Stimulated activated effector memory CD8-positive, alpha-beta T cell treated with anti-CD3 and anti-CD28 coated beads, Interleukin-12 subunit alpha, Interleukin-12 subunit beta, amount 100 ng/mL, for 72 hours (primary cell): ENCODE results near the gene EZH1.
"Not testable (repeated sequence)": the region's sequence is repeated elsewhere in the genome, so short reads cannot be mapped to it uniquely, and the experiment has no call there.

Experiments used
- ATAC-seq: fragments of 150-1000 bp; cut with Tn5 transposase; 2 replicates; pipeline ENCODE4 v1.10.0; 2021
- DNase-seq, 2 donors: peaks; one replicate each; pipeline ENCODE4 v3.0.0; 2021 to 2022; ENCODE audit warnings: low spot score in 2 of 2
- H3K27ac Mint-ChIP-seq: one replicate; pipeline ENCODE4 v1.8.0; 2022; ENCODE audit warnings: mild to moderate bottlenecking, mixed read lengths
- H3K36me3 Mint-ChIP-seq: one replicate; pipeline ENCODE4 v1.8.0; 2022; ENCODE audit warnings: mild to moderate bottlenecking, mixed read lengths
- H3K4me1 Mint-ChIP-seq: one replicate; pipeline ENCODE4 v1.8.0; 2022; ENCODE audit warnings: mixed read lengths
- H3K4me3 Mint-ChIP-seq: one replicate; pipeline ENCODE4 v1.8.0; 2022; ENCODE audit warnings: mild to moderate bottlenecking, mixed read lengths
- H3K9me3 Mint-ChIP-seq: one replicate; pipeline ENCODE4 v1.8.0; 2022; ENCODE audit warnings: mixed read lengths

EZH1 gene

DNA sequence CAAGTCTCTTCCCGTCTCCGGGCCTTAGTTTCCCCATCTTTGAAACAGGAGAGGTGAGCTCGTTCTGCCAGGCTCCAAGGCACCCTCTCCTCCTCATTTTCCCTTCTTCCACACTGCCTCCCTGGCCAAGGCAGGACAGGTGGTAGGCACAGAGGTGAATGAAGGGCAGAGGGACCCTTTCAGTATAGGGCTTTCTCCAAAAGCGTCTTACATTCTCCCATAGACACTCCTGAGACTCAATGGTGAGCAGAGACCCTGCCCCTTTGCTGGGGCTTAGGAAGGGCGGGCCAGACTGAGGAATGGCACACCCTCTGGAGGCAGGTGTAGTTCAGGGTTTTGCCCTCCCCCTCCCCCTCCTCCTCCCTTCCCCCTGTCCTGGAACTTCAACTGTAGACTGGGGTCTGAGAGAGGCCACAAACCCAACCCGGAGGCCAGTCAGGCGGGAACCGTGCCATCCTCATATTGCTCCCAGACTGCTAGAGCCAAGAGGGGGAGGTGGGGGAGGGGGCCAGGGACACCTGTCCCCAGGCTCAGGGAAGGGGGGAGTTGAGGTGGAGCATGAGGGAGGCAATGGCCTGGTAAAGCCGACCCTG is 70.0 kb downstream of the EZH1 start:
- H3K27ac Mint-ChIP-seq, result no peak overlapping the region
- H3K9me3 Mint-ChIP-seq, result no peaks in the 10 kb centered on the region
- ATAC-seq, result no peak
- peaks cover 10% of the 10 kb centered on the region for H3K36me3 Mint-ChIP-seq
- peak overlapping the region; percentile 25 for H3K4me3 Mint-ChIP-seq
- no peak for DNase-seq
- peaks cover 50% of the 10 kb centered on the region for H3K4me1 Mint-ChIP-seq

DNA sequence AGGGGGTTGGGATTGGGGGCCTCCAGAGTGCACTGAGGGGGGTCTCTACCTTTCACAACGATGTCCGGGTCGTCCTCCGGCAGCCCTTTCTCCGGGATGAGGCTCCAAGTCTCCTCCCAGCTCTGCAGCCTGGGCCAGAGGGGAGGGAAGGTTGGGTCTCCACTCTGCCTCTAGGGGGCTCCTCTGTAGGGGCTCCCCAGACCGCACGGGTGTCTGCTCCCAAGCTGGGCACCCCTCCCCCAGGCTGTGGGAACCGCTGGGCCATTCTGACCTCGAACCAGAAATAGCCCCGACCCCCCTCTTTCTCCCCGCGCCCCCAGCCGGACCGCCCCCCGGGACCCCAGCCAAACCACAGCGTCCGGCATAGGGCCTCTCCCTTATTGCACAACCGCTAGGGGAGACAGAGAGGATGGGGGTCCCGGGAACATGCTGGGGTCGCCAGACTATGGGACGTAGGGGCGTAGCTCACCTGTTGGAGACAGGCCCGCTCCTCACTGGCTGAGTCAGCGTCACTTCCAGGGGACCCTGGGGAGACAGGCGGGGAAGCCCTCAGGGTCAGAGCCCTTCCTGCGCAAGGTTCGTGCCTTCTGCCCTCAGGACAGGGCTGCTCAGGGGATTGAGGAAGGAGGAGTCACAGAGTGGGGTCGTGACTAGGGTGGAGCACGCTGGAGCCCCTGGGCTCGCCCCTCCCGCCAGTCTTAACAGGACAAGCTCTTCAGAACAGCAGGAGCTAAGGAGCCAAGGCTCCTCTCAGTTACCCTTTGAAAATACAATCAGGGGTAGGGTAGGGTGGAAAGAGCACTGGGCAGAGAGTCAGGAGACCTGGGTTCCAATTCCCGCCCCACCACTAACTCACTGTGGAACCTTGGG is 70.7 kb downstream of the EZH1 start:
- Mint-ChIP-seq H3K9me3 (no peaks in the 10 kb centered on the region), H3K36me3 (peaks cover 10% of the 10 kb centered on the region), H3K27ac (no peak overlapping the region), H3K4me3 (peak overlapping the region; percentile 25), H3K4me1 (peaks cover 49% of the 10 kb centered on the region)
- ATAC-seq, result no peak
- DNase-seq, result peak in 1 of 2 donors; percentile 64

GRCh38 chr17:42673266-42673884 is 71.5 kb downstream of the EZH1 start:
- peaks cover 7% of the 10 kb centered on the region for H3K36me3 Mint-ChIP-seq
- H3K4me3 Mint-ChIP-seq, result no peak overlapping the region
- H3K9me3 Mint-ChIP-seq, result no peaks in the 10 kb centered on the region
- DNase-seq (no peak), ATAC-seq (no peak)
- no peak overlapping the region for H3K27ac Mint-ChIP-seq
- H3K4me1 Mint-ChIP-seq, result peaks cover 45% of the 10 kb centered on the region

GRCh38 chr17:42672038-42672437 is 72.8 kb downstream of the EZH1 start:
- no peak for ATAC-seq

GRCh38 chr17:42670789-42671657 is 73.8 kb downstream of the EZH1 start:
- DNase-seq (no peak), ATAC-seq (no peak)
- Mint-ChIP-seq H3K27ac (no peak overlapping the region), H3K4me3 (peak overlapping the region; percentile 68), H3K9me3 (no peaks in the 10 kb centered on the region), H3K4me1 (peaks cover 29% of the 10 kb centered on the region), H3K36me3 (peaks cover 11% of the 10 kb centered on the region)

More at GRCh38 chr17:42672038-42672437, 72.8 kb downstream of the EZH1 start:
- Mint-ChIP-seq H3K4me3 (peak overlapping the region; percentile 68), H3K4me1 (peaks cover 33% of the 10 kb centered on the region), H3K36me3 (peaks cover 5% of the 10 kb centered on the region), H3K27ac (no peak overlapping the region), H3K9me3 (no peaks in the 10 kb centered on the region)
- DNase-seq, result no peak

GRCh38 chr17:42669977-42670788 is 74.7 kb downstream of the EZH1 start:
- ATAC-seq (peak; percentile 73), DNase-seq (peak in 1 of 2 donors; percentile 65)
- peaks cover 11% of the 10 kb centered on the region for H3K36me3 Mint-ChIP-seq
- H3K4me1 Mint-ChIP-seq, result peaks cover 29% of the 10 kb centered on the region
- no peak overlapping the region for H3K27ac Mint-ChIP-seq
- H3K9me3 Mint-ChIP-seq, result no peaks in the 10 kb centered on the region
- H3K4me3 Mint-ChIP-seq, result peak overlapping the region; percentile 68

DNA sequence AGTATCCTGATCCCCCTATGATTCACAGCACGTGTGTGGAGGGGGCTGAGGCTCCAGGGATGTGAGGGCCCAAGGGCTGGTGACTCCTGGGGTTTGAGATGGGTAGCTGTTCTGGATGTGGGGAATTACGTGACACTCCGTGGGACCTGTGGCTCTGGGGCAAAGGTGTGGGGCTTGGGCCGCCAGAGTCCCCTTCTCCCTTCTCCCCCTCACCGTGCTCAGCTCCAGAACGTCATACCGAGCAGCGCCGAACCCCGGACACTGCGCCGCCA is 75.2 kb downstream of the EZH1 start:
- peaks cover 25% of the 10 kb centered on the region for H3K4me1 Mint-ChIP-seq
- H3K36me3 Mint-ChIP-seq, result peaks cover 11% of the 10 kb centered on the region
- H3K4me3 Mint-ChIP-seq, result peak overlapping the region; percentile 68
- peak overlapping the region; percentile 5 for H3K27ac Mint-ChIP-seq
- ATAC-seq, result no peak
- no peak for DNase-seq
- H3K9me3 Mint-ChIP-seq, result no peaks in the 10 kb centered on the region

GRCh38 chr17:42667088-42667951 is 77.5 kb downstream of the EZH1 start:
- Mint-ChIP-seq H3K4me3 (no peak overlapping the region), H3K9me3 (no peaks in the 10 kb centered on the region), H3K36me3 (peaks cover 11% of the 10 kb centered on the region), H3K27ac (no peak overlapping the region), H3K4me1 (peaks cover 18% of the 10 kb centered on the region)
- ATAC-seq (no peak), DNase-seq (no peak)

- not testable (repeated sequence) for H3K4me1 Mint-ChIP-seq, H3K4me3 Mint-ChIP-seq, ATAC-seq, DNase-seq, H3K9me3 Mint-ChIP-seq, H3K27ac Mint-ChIP-seq
- H3K36me3 Mint-ChIP-seq, result peaks cover 11% of the 10 kb centered on the region
Observed at GRCh38 chr17:42666126-42666525, 78.7 kb downstream of the EZH1 start.

DNA sequence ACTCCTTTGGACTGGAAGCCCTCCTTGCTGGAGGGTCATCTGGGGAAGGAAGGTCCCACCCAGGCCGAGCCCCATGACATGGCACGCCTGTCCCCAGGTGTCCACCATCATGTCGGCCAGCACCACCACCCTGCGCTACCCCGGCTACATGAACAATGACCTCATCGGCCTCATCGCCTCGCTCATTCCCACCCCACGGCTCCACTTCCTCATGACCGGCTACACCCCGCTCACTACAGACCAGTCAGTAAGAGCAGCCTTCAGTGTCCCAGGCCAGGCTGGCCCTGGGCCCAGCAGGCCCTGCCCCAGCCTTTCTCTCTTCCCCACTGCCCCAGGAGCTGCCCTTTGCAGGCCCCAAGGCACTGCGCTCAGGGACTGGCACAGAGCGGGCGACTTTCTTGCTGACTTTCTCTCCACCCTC is 79.2 kb downstream of the EZH1 start:
- peaks cover 11% of the 10 kb centered on the region for H3K36me3 Mint-ChIP-seq
- no peak overlapping the region for H3K27ac Mint-ChIP-seq
- no peaks in the 10 kb centered on the region for H3K9me3 Mint-ChIP-seq
- no peak overlapping the region for H3K4me3 Mint-ChIP-seq
- DNase-seq (no peak), ATAC-seq (no peak)
- H3K4me1 Mint-ChIP-seq, result peaks cover 10% of the 10 kb centered on the region

GRCh38 chr17:42660692-42661345 is 84.0 kb downstream of the EZH1 start:
- ATAC-seq (no peak), DNase-seq (no peak)
- peaks cover 9% of the 10 kb centered on the region for H3K36me3 Mint-ChIP-seq
- H3K9me3 Mint-ChIP-seq, result no peaks in the 10 kb centered on the region
- H3K4me1 Mint-ChIP-seq, result peaks cover 24% of the 10 kb centered on the region
- H3K4me3 Mint-ChIP-seq, result no peak overlapping the region
- H3K27ac Mint-ChIP-seq, result no peak overlapping the region

GRCh38 chr17:42659932-42660274 is 84.9 kb downstream of the EZH1 start:
- not testable (repeated sequence) for H3K27ac Mint-ChIP-seq, DNase-seq, H3K9me3 Mint-ChIP-seq, ATAC-seq, H3K36me3 Mint-ChIP-seq
- H3K4me1 Mint-ChIP-seq, result peaks cover 31% of the 10 kb centered on the region
- peak overlapping the region; percentile 87 for H3K4me3 Mint-ChIP-seq

- Mint-ChIP-seq H3K4me3 (peak within 1 kb of the TSS; percentile 87), H3K36me3 (peaks cover 9% of the 10 kb centered on the region), H3K9me3 (no peaks in the 10 kb centered on the region), H3K27ac (peak within 1 kb of the TSS; percentile 84), H3K4me1 (peaks cover 31% of the 10 kb centered on the region)
- peak; percentile 73 to 90 for DNase-seq
- peak; percentile 84 for ATAC-seq
Observed at GRCh38 chr17:42659079-42659931, 85.5 kb downstream of the EZH1 start, which contains the start of gene TUBG2. Gene TUBG2 (plus strand): TSS chr17:42659284. CDS start chr17:42659504, 220 bp downstream.
